ENCODE results near the gene SLC12A7.
A peak's percentile ranks its signal among the peaks of the same experiment; 100 is the strongest.

Gene SLC12A7

GRCh38 chr5:1016036-1016435 is 95.8 kb downstream of the SLC12A7 start:
- no peak for DNase-seq

GRCh38 chr5:1015507-1015906 is 96.4 kb downstream of the SLC12A7 start:
- no peak for DNase-seq

- DNase-seq, result no peak
Measured at GRCh38 chr5:1014781-1015221, 97.1 kb downstream of the SLC12A7 start.

DNA sequence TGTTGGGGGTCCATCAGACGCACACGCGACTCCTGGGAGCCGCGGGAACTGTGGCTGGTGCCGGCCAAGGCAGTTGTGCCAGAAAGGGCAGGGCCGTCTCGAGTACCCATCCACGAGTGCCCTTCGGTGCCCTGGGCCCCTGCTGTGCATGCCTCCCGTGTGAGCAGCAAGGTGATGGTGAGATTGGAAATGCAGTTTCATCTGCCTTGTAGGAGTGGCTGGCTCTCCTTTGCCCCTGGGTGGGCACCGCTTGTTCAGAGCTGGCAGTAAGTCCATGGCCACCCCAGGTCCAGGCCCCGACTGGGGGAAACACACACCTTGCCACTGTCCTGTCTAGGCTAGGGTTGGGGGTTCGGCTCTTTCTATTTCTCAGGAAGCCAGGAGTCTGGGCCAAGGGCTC is 97.5 kb downstream of the SLC12A7 start:
- no peak for DNase-seq

DNA sequence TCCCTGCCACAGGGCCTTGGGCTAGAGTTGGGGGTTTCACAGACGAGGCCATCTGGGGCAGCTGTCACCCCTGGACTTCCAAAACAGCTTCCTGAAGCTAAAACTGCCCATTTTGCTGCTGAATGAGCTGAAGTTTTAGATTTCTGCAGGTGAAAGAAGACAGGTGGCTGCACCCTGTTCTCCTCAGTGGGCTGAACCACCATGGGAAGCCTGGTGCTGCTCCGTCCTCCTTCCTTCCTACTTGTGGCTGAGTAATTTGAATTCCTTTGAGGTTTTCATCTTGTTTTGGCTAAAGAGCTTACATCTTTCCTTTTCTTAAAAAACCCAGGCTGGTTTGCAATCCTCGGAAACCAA is 97.9 kb downstream of the SLC12A7 start:
- DNase-seq, result no peak

DNA sequence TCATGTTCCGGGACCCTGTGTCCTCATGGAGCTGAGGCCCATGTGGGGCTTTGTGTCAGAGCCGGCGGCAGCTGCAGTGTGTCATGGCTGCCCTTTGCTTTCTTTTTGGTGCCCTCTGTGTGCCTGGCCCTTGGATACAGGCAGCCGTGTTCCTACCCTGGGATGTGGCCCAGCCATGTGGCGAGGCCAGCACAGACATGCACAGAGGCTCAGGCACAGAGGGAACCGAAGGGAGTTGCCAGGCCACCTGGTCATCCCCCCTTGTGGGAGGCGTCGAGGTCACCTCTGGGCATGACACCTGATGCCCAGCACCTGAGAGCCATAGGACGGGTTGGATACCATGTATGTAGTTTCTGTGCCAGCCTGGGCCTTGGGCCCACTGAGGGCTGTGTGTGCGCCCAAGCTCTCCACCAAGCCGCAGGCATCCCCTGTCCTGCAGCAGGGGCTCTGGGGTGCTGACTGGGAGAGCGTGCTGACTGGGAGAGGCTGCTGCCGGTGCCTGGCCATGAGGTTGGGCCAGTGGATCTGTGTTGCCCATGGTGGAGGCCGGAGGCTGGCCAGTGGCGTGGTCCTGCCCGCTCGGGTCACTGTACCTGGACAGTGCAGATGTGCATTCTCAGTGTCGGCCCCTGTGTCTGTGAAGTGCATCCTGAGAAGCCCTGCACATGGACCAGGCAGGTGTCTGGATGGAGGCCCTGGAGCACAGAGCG is 98.5 kb downstream of the SLC12A7 start:
- no peak for DNase-seq

- DNase-seq, result no peak
Measured at GRCh38 chr5:1012900-1013237, 99.0 kb downstream of the SLC12A7 start.

DNA sequence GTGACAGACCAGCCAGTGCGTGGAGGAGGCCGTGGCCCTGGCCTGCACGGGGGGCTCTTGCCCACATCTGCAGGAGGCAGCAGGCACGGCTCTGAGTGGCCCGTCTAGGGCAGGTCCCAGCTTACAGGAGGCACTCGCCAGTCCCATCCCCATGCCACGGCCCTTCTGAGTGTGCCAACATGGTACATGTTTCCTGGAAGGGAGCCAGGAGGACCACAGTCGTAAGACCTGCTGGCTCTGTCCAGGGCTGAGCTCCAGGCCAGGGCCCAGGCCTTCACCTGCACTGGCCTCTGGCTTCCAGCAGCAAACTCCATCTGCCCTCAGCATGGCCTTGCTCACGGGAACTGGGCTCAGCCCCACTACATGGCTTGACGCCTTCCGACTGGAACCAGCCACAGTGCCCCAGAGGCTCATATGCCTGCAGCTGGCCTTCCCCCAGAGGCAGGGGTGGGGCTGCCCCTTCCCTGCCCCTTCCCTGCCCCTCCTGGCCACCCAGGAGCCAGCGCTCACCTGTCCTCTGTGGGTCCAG is 99.5 kb downstream of the SLC12A7 start:
- peak in 1 of 5 donors; percentile 4 for DNase-seq

- DNase-seq, result peak in 1 of 5 donors; percentile 2
Measured at GRCh38 chr5:1011741-1012312, 100.0 kb downstream of the SLC12A7 start.

DNA sequence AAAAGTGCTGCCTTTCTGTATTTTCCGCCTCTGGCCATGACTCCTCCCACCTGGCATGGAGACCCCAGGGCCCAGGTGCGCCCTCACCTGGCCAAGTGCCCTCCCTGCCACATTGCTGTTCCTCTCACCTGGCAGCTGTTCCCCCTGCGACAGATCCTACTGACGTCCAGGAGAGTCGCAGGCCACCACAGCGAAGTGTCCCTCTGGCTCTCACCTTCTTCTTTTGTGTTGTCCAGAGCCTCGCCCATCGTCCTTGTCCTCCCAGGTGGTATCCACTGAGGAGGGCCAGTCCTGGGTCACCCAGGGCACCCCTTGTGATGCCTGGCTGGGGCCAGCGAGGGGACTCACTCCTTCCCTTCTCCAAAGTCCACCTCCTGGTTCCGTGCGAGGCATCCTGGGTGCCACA is 100.6 kb downstream of the SLC12A7 start:
- peak in 3 of 5 donors; percentile 18 to 41 (median 22) for DNase-seq

GRCh38 chr5:1010641-1011046 is 101.2 kb downstream of the SLC12A7 start:
- peak in 1 of 5 donors; percentile 6 for DNase-seq

DNA sequence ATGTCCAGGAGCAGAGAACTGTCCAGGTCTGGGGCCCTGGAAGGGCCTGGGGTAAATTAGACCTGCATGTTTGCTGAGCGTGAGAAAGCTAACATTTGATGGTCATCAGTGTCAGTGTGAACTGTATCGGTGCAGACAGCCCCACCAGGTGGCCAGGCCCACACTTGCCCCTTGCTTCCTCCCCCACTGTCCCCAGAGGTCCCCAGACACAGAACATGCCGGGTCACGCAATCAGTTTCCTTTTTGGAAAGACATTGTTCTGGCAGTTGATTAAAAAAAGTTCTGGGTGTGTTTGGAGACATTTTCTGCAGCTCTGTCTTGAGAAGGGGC is 101.7 kb downstream of the SLC12A7 start:
- peak in 1 of 5 donors; percentile 2 for DNase-seq

GRCh38 chr5:1009359-1010180 is 102.3 kb downstream of the SLC12A7 start:
- DNase-seq, result peak in 1 of 5 donors; percentile 12

GRCh38 chr5:1008451-1009358 is 103.2 kb downstream of the SLC12A7 start, which contains the start of gene NKD2:
NKD2 (plus strand) TSS chr5:1008802; CDS start chr5:1009058, 256 bp downstream.
- peak in 1 of 5 donors; percentile 4 for DNase-seq

DNA sequence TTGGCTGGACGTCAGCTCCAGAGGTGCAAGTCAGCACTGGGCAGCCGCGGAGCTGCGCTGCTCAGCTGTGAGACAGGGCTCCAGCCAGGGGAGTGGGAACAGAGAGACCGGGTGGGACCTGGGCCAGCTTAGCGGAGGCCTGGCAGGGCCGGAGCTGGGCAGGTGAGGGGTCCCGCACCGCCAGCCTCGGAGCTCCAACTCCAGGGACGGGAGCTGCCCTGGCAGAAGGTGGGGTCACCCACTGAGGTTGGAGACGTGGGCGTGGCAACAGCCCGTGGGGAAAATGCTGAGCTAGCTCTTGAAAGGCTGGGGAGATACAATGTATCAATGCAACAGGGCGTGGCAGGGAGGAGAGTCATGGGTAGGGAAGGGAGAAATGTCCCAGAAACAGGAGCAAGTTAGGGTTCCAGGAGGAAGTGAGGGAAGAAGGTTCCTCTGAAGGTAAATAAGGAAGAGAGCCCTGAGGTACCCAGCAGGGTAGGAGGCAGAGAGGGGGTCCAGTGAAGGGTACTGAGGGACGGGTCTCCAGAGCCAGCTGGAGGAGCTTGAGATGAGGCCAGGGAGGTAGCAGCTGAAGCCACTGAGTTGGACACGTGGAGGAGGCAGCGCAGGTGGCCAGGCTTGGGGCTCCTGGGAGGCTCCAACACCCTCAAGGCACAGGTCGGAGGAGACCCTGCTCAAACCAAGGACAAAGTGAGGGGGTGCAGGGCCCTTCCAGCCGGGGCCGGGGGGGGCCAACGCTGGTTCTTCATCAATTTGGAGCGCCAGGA is 104.0 kb downstream of the SLC12A7 start:
- DNase-seq, result no peak

- no peak for DNase-seq
Measured at GRCh38 chr5:1007221-1007680, 104.6 kb downstream of the SLC12A7 start.

DNA sequence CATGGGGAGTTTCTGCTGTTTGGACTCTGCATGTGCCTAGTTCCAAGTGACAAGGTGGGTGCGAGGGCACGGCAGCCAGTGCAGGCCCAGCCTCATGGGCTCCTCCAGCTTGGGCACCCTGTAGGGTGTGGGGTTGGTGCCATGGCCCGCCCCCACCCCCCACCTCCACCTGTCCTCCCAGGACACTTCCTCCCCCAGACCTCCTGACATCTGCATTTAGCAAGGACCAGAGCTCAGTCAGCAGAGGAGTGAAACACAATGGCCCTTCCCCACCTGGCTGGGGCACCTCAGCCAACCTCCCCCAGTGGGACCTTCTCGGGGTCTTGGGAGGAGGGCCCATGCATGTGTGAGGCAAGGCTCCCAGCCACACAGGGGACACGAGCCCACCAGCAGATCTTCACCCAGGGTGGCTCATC is 105.2 kb downstream of the SLC12A7 start:
- no peak for DNase-seq

- no peak for DNase-seq
Measured at GRCh38 chr5:1005904-1006655, 105.8 kb downstream of the SLC12A7 start.

GRCh38 chr5:1005249-1005851 is 106.5 kb downstream of the SLC12A7 start:
- DNase-seq, result no peak

Measured in T-helper 1 cell (primary cell).